ENCODE data around the gene RNU7-1. TPM values are rescaled to one million over a fixed set of nuclear protein-coding genes. Genes with fewer than 3 reads are reported as not detected.
A peak's percentile ranks its signal among the peaks of the same experiment; 100 is the strongest.

RNU7-1 gene
- total RNA-seq, 2 donors from 2014 or later = not detected

DNA sequence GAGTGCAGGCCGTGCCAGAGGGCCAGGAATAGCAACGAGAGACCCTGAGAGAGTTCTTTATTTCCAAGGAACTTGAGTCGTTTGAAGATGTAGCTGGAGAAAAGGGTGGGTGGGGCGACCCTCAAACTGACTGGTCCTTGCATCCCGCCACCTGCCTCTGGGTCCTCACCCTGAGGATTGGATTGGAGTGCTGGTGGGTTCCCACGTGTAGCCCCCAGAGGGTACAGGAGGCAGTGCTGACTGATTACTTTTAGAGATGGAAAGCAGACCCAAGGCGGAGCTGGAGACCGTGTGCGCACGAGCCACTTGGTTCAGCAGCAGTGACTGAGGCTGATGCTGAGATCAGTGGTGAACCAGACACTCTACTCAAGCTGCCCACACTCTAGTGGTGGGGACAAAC, 34.0 kb downstream of the RNU7-1 start:
- intact Hi-C loops (cut with DNase I, micrococcal nuclease) = no loop called here
- DNase-seq = no peak
- no peak for ATAC-seq

DNA sequence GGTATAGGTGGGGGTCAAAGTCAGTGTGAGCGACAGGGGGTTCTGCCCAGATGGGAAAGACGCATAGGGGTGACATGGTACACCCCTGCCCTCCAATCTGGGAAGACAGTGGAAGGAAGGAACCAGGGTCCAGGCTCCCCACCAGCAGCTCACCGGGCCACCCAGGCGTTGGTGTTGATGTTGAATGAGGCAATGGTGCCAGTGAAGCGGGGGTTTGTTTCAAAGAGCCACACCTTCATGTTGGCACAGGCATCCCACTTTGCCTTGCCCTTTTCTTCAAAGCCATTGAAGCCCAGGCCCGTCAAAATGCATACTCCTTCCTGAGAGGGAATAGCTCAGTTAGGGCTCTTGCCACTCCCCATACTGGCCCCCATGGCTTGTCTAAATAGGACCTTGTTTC, 34.6 kb downstream of the RNU7-1 start:
- intact Hi-C loops (cut with DNase I, micrococcal nuclease) = no loop called here
- DNase-seq = no peak
- no peak for ATAC-seq

DNA sequence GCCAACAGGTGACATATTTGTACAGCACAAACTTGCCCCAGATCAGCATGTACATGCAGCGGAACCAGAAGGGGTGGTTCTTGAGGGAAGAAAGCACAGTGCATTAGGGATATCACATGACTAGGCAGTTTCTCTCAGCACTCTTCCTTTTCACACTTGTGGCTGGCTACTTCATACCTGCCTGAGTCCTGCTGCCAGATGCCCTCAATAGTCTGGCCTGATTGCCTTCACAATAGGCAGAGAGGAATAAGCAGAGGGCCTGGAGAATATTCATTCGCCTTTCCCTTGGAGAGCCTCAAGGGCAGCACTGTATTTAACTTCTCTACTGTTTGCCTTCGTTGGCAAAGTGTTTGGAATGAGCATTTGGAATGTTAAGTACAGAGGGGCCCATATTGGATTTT, 35.0 kb downstream of the RNU7-1 start:
- DNase-seq (no peak), ATAC-seq (no peak)
- intact Hi-C loops (cut with DNase I, micrococcal nuclease) = no loop called here

DNA sequence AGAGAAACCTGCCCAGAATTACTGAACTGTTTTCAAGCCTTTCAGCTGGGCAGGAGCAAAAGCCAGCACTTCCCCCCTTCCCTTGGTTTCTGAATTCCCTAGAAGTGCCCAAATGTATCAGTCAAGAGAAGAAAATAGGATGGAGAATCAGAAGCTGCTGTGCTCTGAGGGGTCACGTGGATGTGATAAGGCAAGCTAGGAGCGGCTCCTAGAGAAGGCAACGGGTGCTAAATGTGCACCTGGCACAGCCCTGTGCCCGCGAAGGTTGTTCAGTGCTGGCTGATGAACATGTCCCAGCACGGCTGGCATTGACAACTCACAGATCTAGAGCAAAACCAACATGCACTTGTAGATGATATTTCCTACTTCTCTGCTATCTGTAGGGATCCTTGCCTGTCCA, 35.4 kb downstream of the RNU7-1 start:
- intact Hi-C loops (cut with DNase I, micrococcal nuclease) = no loop called here
- DNase-seq = no peak
- peak; percentile 10 for ATAC-seq

DNA sequence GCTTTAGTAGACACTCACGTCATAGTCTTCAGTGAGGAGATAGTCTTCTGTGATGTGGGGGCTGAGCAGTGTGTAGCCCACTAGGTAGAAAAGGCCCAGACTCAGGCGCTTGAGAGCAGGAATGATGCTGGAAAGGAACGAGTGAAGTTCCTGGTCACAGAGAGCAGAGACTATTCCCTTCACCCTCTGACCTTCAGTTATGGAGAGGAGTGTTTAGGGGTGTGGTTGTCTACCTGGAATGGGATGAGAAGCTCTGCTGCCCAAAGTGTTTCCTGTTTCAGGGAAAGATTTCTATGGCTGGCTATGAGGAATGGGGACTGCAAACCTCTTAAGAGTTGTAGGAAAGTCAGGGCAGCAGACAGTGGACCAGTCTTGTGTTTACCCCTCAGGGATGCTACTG, 35.8 kb downstream of the RNU7-1 start:
- DNase-seq (no peak), ATAC-seq (peak; percentile 70)

DNA sequence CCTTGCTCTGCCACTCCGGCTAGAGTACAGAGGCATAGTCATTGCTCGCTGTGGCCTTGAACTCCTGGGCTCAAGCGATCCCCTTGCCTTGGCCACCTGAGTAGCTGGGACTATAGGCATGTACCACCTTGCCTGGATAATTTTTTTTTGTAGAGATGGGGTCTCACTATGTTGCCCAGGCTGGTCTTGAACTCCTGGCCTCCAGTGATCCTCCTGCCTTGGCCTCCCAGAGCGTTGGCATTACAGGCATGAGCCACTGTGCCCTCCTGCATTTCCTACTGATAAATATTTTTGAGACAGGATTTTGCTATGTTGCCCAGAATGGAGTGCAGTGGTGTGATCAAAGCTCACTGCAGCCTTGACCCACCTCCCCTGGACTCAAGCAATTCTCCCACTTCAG, 36.5 kb downstream of the RNU7-1 start:
- ATAC-seq (no peak), DNase-seq (no peak)
- intact Hi-C loops (cut with DNase I, micrococcal nuclease) = no loop called here

More for the DNA sequence above, 35.8 kb downstream of the RNU7-1 start:
- intact Hi-C loops (cut with DNase I, micrococcal nuclease) = no loop called here

DNA sequence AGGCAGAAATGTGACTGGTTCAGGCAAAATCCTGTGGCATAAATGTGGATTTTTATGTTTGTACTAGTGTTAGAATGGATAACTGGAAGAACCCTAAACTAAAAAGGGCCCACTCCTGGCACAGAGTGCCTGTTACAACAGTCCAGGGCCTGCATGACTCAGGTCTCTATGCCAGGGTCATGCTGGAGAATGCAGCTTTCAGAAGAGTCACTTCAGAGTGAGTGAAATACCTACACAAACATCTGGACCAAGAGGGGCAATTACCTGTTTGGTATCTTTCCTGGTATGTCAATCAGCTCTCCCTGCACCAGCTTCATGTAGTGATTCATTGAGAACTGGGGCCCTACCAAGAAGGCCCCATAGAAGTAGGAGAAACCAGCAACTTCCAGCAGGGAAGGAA, 37.1 kb downstream of the RNU7-1 start:
- DNase-seq (no peak), ATAC-seq (no peak)
- intact Hi-C loops (cut with DNase I, micrococcal nuclease) = no loop called here

DNA sequence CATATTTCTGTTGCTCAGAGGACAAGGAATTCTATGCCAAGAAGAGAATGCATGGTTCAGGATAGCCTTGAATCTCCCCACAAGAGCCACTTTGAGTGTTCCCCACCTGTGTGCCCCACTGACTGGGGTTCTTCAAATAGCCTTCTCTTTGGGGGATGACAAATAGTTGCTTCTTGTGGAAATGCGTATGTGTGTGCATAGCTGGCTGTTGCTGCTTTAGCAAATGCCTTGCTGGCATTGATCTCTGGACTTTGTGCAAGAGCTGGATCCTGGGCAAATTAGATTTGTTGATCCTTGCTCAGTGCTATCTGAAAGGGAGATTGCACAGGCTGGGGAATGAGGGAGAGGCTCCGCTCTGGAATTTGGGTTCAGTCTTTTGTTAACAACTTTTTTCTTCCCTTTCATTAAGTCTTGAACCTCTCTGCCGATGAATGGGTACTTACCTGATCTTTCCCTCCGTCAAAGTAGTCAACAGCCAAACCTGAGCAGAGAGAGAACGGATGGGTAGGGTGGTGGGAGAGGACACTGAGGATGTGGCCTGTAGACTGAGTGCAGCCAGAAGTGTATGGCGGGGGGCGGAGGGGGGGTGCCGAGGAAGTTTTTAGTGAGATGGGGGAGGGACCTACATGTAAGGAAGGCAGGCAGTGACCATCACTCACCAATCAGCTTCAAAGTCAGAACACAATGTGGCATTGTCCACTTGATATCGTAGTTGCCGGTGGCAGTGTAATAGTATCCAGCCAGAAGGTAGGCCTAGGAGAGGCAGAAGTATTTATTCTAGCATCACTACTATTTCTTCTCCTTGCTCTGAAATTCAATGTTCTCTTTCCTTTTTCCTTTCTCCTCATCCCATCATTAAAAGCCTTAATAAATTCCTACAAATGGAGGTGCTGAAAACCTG, 37.8 kb downstream of the RNU7-1 start:
- peak; percentile 41 for ATAC-seq
- no peak for DNase-seq
- intact Hi-C loops (cut with DNase I, micrococcal nuclease) = no loop called here

DNA sequence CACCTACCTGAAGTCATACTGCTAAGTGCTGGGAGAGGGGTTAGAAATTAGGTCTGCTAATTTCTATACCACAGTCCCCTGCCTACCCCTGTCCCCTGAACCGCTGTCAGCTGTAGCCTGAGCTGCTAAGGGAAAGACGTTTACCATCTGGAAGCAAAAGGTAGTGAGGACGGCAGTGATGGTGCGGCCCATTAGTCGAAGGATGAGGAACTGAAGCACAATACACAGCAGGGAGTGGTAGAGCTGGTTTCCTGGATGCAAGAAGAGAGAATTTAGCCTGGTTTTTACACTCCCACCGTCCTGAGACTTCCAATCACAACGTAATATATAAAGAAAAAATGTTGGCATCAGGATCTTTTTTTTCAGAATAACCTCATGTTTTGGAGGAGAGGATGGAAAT, 38.9 kb downstream of the RNU7-1 start:
- no peak for DNase-seq
- intact Hi-C loops (cut with DNase I, micrococcal nuclease) = no loop called here
- no peak for ATAC-seq

DNA sequence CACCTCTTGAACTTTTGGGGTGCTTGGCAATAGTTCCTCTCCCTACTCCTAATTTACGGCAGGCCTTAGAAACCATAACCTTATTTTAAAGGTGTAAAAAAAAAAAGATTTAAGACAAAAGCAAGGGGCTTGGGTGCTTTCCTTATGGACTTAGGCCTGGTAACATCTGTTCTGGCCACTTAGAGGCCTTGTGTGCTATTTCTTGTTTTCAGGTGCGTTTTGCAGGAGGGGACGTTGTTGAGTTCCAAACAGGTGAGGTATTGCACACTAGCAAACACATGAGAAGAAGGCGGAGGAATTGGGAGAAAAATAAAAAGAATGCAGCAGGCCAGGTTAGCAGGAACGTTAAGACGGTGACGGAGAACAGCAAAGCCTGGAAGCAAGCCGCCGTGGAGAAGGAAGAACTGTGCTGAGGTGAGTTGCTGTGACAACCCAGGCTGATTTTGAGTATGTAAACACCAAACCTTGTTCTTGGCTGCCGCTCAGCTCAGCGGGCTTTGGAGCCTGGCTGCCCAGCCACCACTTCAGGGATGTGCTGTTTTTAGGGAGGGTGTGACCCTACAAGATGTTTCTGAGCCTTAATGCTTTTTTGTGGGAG, 44.4 kb downstream of the RNU7-1 start:
- DNase-seq (peak; percentile 55 to 76), ATAC-seq (peak; percentile 83)
- intact Hi-C loops (cut with DNase I, micrococcal nuclease) = no loop called here

Small RNA genes lying within 50 kb of the gene (microRNA-seq; reads per million reads assigned to microRNA genes)
- gene MIR141 (1,628 to 1,899 reads per million in 2 donors), gene MIR200C (32,972 to 87,700 reads per million in 2 donors)

Other genes starting within 250 kb of the RNU7-1 start
- under 1 TPM; 0.52 to 0.67 TPM for gene PIANP, start 243.0 kb upstream of the RNU7-1 start, total RNA-seq
- 10 to 100 TPM; 37.2 to 40.8 TPM for gene COPS7A, start 219.8 kb upstream of the RNU7-1 start, total RNA-seq
- gene MLF2, start 190.7 kb upstream of the RNU7-1 start, total RNA-seq = 100 to 1,000 TPM; 167 to 180 TPM
- gene PTMS, start 177.5 kb upstream of the RNU7-1 start, total RNA-seq = 100 to 1,000 TPM in 1 of 2 donors, 10 to 100 TPM in 1; 89.6 to 123 TPM
- gene LAG3, start 171.3 kb upstream of the RNU7-1 start, total RNA-seq = 1 to 10 TPM in 1 of 2 donors, under 1 TPM in 1; 0.89 to 1.6 TPM
- gene CD4, start 154.3 kb upstream of the RNU7-1 start, total RNA-seq = 10 to 100 TPM in 1 of 2 donors, 1 to 10 TPM in 1; 4.3 to 18.1 TPM
- 1 to 10 TPM; 1.3 to 4.3 TPM for gene GPR162, start 122.0 kb upstream of the RNU7-1 start, total RNA-seq
- 1 to 10 TPM; 4.3 to 6.3 TPM for gene P3H3, start 115.4 kb upstream of the RNU7-1 start, total RNA-seq
- gene GNB3, start 102.9 kb upstream of the RNU7-1 start, total RNA-seq = 1 to 10 TPM; 1.1 to 1.5 TPM
- gene CDCA3, start 92.5 kb upstream of the RNU7-1 start, total RNA-seq = 10 to 100 TPM in 1 of 2 donors, 1 to 10 TPM in 1; 4.4 to 10.5 TPM
- gene USP5, start 91.7 kb upstream of the RNU7-1 start, total RNA-seq = 10 to 100 TPM; 68.5 to 81.4 TPM
- gene TPI1, start 76.3 kb upstream of the RNU7-1 start, total RNA-seq = 100 to 1,000 TPM; 702 to 720 TPM
- gene SPSB2, start 70.5 kb upstream of the RNU7-1 start, total RNA-seq = 10 to 100 TPM; 11.7 to 11.8 TPM
- 1 to 10 TPM; 2.9 to 4.3 TPM for gene LRRC23, start 39.0 kb upstream of the RNU7-1 start, total RNA-seq
- 10 to 100 TPM in 1 of 2 donors, 1 to 10 TPM in 1; 3.1 to 10.9 TPM for gene ENO2, start 29.2 kb upstream of the RNU7-1 start, total RNA-seq
- gene ATN1, start 15.9 kb upstream of the RNU7-1 start, total RNA-seq = 10 to 100 TPM; 64.6 to 78.9 TPM
- gene C12orf57, start 206 bp downstream of the RNU7-1 start, total RNA-seq = 100 to 1,000 TPM; 151 to 168 TPM
- 10 to 100 TPM; 40.0 to 43.9 TPM for gene PTPN6, start 7.5 kb downstream of the RNU7-1 start, total RNA-seq
- gene PHB2, start 26.8 kb downstream of the RNU7-1 start, total RNA-seq = 100 to 1,000 TPM; 202 to 249 TPM
- 10 to 100 TPM; 31.6 to 34.1 TPM for gene EMG1, start 27.1 kb downstream of the RNU7-1 start, total RNA-seq
- gene LPCAT3, start 74.7 kb downstream of the RNU7-1 start, total RNA-seq = 10 to 100 TPM; 87.1 to 87.9 TPM
- 100 to 1,000 TPM in 1 of 2 donors, 10 to 100 TPM in 1; 54.9 to 109 TPM for gene C1S, start 116.9 kb downstream of the RNU7-1 start, total RNA-seq
- 100 to 1,000 TPM in 1 of 2 donors, 10 to 100 TPM in 1; 63.1 to 129 TPM for gene C1R, start 148.6 kb downstream of the RNU7-1 start, total RNA-seq
- 10 to 100 TPM; 48.6 to 52.7 TPM for gene C1RL, start 165.4 kb downstream of the RNU7-1 start, total RNA-seq
- 1 to 10 TPM; 2.0 to 2.8 TPM for gene RBP5, start 185.1 kb downstream of the RNU7-1 start, total RNA-seq
- 10 to 100 TPM in 1 of 2 donors, 1 to 10 TPM in 1; 8.3 to 13.1 TPM for gene CLSTN3, start 186.6 kb downstream of the RNU7-1 start, total RNA-seq
- 10 to 100 TPM; 36.9 to 39.2 TPM for gene PEX5, start 245.9 kb downstream of the RNU7-1 start, total RNA-seq